Activated T-cell treated with anti-CD3 and anti-CD28 coated beads, Interleukin-2, amount 50 U/mL, for 48 hours (primary cell): ENCODE results near the gene VARS1.
"Not testable (repeated sequence)": the region's sequence is repeated elsewhere in the genome, so short reads cannot be mapped to it uniquely, and the experiment has no call there.

Experiments
- DNase-seq, 2 experiments: peaks; one replicate each; pipeline ENCODE4 v3.0.0-alpha.2; 2020

The VARS1 gene

DNA sequence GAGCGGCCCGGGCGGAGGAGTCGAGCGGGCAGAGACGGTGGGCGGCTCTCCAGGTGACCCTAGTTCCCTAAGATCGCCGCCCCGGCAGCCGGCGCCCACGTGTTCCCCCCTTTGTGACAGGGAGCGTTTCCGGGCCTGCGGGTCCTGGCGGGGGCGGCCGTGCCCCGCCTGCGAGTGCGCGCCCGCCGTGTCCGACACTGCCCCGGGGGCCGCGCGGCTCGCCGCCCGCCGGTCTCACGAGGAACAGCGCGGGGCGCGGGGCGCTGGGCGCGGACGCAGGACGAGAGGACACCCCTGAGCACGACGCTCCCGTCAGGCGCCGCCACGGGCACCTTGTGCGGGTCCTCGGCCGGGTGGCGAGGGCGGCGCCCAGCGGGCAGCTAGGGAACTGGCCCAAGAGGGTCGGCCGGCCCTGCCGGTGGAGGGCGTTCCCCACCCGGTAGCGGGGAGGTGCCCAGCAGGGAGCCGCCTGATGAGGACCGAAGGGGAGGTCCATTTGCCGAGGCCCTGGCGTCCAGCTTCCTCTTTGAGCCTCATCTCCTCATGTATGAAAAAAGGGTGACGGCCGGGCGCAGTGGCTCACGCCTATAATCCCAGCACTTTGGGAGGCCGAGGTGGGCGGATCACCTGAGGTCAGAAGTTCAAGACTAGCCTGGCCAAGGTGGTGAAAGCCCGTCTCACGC, at the start of gene VARS1:
Gene VARS1 (minus strand): TSS at position 137 of the 683 bp plus-strand sequence. CDS start 535 bp downstream, outside the sequence.
- peak; percentile 88 to 92 for DNase-seq

DNA sequence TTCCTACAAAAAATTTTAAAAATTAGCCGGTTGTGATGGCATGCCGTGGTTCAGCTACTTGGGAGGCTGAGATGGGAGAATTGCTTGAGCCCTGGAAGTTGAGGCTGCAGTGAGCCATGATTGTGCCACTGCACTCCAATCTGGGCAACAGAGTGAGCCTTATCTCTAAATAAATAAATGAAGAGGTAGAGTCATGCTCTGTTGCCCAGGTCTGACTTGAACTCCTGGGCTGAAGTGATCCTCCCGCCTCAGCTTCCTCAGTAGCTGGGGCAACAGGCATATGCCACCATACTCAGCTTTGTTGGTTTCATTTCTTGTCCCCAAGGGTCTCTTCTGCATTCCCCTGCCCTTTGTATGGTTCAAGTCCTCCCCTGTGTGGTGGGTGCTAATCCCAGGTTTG, 49.0 kb upstream of the VARS1 start:
- no peak for DNase-seq

DNA sequence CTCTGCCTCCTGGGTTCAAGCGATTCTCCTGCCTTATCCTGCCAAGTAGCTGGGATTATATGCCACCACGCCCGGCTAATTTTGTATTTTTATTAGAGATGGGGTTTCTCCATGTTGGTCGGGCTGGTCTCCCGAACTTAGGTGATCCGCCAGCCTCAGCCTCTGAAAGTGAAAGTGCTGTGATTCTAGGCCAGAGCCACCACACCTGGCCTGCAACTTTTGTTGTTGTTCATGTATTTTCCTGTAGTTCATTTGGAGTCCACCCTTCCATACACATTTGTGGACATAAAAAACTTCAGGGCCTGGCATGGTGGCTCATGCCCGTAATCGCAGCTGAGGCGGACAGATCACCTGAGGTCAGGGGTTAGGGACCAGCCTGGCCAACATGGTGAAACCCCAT, 46.5 kb upstream of the VARS1 start:
- DNase-seq = peak in 1 of 2 experiments; percentile 42

DNA sequence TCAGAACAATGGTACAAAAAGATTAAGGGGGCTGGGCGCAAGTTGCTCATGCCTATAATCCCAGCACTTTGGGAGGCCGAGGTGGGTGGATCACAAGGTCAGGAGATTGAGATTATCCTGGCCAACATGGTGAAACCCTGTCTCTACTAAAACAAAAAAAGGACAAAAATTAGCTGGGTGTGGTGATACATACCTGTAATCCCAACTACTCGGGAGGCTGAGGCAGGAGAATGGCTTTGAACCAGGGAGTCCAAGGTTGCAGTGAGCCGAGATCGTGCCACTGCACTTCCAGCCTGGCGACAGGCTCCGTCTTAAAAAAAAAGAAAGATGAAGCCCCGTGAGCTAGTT, 44.2 kb upstream of the VARS1 start:
- not testable (repeated sequence) for DNase-seq

- no peak for DNase-seq
Observed at GRCh38 chr6:31838968-31839367, 43.4 kb upstream of the VARS1 start.

GRCh38 chr6:31838114-31838553, 42.6 kb upstream of the VARS1 start:
- not testable (repeated sequence) for DNase-seq

DNA sequence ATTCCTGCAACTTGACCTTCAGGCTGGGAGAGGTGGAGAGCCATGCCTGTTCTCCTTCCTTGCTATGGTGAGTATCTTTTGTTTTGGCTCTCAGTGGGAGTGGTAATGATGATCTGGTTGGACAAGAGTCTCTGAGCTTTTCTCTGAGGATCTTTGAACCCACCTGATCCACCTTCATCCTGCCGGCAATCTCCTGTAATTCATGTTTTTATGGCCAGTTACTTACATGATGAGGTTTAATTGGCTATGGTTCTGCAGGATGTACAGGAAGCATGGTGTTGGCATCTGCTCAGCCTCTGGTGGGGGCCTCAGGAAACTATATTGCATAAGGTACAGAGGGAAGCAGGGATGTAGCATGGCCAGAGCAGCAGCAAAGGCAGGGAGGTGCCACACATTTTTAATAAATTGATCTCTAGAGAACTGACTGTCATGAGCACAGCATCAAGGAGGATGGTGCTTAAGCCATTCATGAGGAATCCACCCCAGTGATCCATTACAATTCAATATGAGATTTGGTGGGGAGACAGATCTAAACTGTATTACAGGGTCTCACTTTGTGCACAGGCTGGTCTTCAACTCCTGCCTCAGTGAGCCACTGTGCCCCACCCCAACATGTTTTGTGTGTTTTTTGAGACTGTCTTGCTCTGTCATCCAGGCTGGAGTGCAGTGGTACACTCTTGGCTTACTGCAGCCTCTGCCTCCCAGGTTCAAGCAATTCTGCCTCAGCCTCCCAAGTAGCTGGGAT, 42.0 kb upstream of the VARS1 start:
- DNase-seq = peak in 1 of 2 experiments; percentile 34

GRCh38 chr6:31836474-31837368, 41.2 kb upstream of the VARS1 start:
- DNase-seq = no peak

GRCh38 chr6:31836047-31836473, 40.5 kb upstream of the VARS1 start:
- peak; percentile 26 to 31 for DNase-seq

DNA sequence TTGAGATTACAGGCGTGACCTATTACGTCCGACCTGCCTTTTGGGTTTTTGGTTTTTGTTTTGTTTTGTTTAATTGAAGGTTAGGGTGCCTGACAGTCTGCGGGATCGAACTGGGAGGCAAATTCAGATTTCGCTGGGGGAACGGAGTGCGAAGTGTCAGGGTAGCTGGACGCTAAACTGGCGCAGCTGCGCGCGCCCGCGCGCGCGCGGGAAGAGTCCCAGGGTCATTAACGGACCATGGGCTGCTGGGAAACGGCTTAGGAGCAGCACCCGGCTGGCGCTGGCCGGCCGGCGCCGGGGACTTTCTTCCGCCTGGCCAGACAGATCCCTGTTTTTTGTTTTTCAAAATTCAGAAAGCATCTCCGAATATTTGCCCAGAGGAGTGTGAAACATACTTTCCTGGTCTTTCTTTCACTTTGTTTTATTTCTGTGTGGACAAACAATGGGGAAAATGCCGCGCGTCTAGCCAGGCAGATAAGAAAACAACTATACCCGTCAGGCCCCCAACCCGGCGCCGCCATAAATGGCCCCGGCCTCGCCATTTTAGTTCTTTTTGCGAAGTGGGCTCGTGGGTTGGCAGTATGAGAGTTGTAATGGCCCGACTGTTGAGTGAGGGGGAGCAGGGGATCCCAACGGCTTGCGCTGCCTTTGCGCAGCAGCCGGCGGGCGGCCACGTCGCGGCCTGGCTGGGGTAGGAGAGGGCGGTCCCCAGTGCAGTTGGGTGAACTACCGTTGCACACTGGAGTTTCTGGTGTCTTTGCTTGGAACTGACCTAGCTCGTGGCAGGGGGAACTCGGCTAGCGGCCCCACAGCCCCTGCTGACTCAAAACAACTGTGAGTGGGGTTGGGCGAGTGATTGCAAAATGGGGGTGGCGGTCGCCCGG, 39.1 kb upstream of the VARS1 start:
- peak; percentile 89 to 90 for DNase-seq

DNA sequence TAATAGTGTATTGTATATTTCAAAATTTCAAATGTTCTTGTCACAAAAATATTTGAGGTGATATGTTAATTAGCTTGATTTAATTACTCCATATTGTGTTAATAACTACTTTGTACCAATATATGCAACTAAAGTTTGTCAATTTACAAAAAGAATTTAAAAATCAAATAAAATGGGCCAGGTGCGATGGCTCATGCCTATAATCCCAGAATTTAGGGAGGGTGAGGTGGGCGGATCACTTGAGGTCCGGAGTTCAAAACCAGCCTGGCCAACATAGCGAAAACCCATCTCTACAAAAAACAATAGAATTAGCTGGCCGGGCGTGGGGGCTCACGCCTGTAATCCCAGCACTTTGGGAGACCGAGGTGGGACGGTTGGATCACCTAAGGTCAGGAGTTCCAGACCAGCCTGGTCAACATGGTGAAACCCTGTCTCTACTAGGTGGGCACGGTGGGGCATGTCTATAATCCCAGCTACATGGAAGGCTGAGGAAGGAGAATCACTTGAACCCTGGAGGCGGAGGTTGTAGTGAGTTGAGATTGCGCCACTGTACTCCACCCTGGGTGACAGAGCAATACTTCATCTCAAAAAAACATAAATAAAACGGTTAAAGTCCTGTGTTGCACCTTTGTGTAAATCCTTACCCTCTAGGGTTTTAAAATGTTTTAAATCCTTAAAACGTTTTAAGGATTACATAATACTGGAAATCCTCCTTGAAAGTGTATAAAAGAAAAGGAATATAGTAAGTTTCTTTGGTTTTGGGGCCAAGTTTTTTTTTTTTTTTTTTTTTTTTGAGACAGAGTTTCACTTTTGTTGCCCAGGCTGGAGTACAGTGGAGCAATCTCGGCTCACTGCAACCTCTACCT, 36.0 kb upstream of the VARS1 start:
- no peak for DNase-seq

DNA sequence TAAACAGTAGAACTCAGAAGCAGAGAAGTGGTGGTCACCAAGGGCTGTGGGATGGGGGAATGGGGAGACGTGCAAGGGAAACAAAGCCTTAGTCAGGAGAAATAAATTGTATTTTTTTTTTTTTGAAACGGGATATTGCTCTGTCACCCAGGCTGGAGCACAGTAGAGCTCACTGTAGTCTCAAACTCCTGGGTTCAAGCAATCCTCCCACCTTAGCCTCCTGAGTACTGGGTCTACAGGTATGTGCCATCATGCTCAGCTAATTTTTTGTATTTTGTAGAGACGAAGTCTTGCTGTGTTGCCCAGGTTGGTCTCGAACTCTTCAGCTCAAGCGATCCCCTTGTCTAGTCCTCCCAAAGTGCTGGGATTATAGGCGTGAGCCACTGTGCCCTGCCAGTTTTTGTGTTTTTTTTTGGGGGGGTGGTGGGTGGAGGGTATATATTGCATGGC, 35.4 kb upstream of the VARS1 start:
- DNase-seq = no peak

- DNase-seq = peak in 1 of 2 experiments; percentile 34
Observed at GRCh38 chr6:31829633-31830283, 34.2 kb upstream of the VARS1 start.

- DNase-seq = peak; percentile 93 to 95
Observed at GRCh38 chr6:31827286-31828079, 31.9 kb upstream of the VARS1 start, which contains the start of gene HSPA1B. HSPA1B (plus strand) TSS chr6:31827738; CDS start chr6:31827951, 213 bp downstream.

DNA sequence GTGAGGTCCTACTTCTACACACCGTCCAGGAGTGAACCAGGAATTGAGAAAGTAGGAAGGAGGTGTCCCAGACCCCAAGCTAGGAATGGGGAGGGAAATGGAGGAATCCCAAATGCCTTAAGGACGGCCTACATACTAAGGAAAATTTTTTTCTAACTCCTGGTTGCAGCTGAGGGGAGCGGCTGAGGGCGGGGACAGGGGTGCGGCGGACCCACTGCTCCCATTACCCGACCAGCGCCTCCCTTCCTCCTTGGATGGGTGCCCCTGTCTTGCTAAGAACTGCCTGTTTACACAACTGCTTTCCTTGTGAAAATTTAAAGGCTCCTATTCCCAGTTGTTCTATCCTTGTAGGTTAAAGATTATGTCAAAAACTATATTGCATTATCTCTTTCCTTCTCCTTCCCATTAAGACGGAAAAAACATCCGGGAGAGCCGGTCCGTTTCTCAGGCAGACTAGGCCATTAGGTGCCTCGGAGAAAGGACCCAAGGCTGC, 31.3 kb upstream of the VARS1 start:
- DNase-seq = peak in 1 of 2 experiments; percentile 55

GRCh38 chr6:31825553-31825952, 30.0 kb upstream of the VARS1 start:
- no peak for DNase-seq

GRCh38 chr6:31823592-31824196, 28.1 kb upstream of the VARS1 start:
- DNase-seq = not testable (repeated sequence)

DNA sequence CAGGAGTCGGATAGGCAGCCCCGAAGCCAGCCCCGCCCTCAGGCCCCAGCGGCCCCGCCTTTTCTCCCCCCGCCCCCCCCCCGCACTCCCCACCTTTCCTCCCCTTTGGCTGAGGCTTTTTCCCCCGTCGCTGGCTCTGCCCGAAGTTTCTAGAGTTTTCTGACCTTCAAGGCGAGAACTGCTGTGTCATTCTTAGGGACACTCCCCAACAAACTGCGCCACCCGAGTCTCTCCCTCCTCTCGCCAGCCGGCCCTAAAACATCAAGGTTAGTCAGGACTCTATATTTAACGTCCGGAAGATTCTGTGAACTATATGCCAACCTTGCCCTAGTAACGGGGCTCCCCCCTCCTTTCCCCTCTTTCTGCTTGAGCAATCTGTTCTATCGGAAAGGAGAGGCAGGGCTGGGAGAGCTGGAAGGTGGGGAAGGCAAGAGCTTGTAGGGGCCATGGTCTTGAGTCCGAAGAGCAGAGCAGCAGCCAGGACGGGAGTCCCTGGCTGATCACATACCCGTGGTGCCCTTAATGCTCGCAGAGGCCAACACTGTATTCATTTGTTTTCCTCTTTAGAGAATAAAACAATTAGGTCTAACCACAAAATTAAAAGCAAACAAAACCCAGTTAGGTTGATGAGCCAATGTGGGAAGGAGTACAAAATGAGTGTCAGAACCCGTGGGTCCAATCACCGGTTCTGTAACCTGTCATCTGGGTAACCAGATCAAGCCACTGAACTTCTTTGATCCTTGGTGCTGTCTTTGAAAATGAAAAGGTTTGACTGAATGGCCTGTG, 26.7 kb upstream of the VARS1 start:
- peak; percentile 78 to 79 for DNase-seq
